ENCODE results near the gene METTL13. TPM values are rescaled to one million over a fixed set of nuclear protein-coding genes. Genes with fewer than 3 reads are reported as not detected.

Gene METTL13
- total RNA-seq, 1 experiment from 2014 or later, result 41.9 TPM

DNA sequence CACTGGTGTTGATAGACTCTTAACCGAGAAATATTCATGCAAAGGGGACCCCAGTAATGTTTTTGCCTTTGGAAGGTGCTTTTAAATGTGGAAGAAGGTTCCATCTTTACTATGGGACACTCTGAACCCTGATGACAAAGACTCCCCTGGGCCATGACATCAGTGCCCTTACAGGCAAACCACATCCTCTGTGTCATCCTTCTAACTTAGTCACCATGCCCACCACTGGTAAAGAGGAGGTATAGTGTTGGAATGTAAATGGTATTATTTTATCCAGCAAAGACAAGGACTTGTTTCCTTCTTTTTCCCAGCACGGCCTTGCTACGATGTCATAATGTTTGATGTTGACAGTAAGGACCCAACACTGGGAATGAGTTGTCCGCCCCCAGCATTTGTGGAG lies 12.6 kb downstream of the METTL13 start:
- Histone ChIP-seq H3K27ac (ENCODE audit: low read length) (no peak overlapping the region), H3K4me1 (ENCODE audit: control insufficient read depth, insufficient read depth, low read length) (no peaks in the 10 kb centered on the region), H3K36me3 (ENCODE audit: control insufficient read depth, insufficient read depth, low read length) (peaks cover 31% of the 10 kb centered on the region), H3K27me3 (ENCODE audit: control insufficient read depth, insufficient read depth, low read length) (no peaks in the 10 kb centered on the region), H3K4me3 (ENCODE audit: low read depth in 2 of 2, low read length in 2 of 2) (no peak overlapping the region), H3K9me3 (ENCODE audit: control insufficient read depth, insufficient read depth, low read depth, low read length) (no peaks in the 10 kb centered on the region)
- no peak for TF ChIP-seq REST (IDR thresholded peaks at IDR 0.05; ENCODE audit: insufficient read depth in 1 of 2, low read depth in 2 of 2, low read length in 1 of 2)
- no peak for TF ChIP-seq CTCF (IDR thresholded peaks at IDR 0.05)
- ChIA-PET POLR2A (interaction anchor here (0.6 kb wide), 1 partner anchor 183 kb away, joined by 3 read pairs; no protein-coding TSS in a partner anchor), CTCF (no interaction called here)
- no TSS peak for BruUV-seq (replicated peaks)
- ATAC-seq, result 0 out of 2 replicates have a peak, but pooled peaks have one; percentile 66
- intact Hi-C loops (cut with micrococcal nuclease; ENCODE audit: unreplicated experiment), result no loop called here
- peak; percentile 59 for DNase-seq (ENCODE audit: low read depth, low spot score)
- in situ Hi-C loops (cut with HindIII; ENCODE audit: low pct_unique_long_range_greater_than_20kb, low sequenced_read_pairs), result no loop called here

DNA sequence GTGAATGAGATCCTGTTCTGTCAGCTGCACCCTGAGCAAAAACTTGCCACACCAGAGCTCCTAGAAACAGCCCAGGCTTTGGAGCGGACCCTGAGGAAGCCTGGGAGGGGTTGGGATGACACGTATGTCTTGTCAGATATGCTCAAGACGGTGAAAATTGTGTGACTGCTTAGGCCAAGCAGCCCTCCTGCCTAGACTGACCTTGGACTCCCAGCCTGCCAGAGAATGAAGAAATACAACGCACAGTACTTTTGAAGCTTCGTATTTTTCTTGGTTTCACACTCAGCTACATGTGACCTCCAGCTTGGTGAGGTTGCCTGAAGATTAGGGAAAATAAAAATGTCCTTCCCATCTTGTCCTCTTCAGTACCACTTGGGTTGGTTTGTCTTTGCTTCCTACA lies 15.1 kb downstream of the METTL13 start:
- ATAC-seq (no peak), DNase-seq (ENCODE audit: low read depth, low spot score) (no peak)
- no peak overlapping the region for H3K27ac ChIP-seq (ENCODE audit: low read length)
- intact Hi-C loops (cut with micrococcal nuclease; ENCODE audit: unreplicated experiment) (no loop called here), in situ Hi-C loops (cut with HindIII; ENCODE audit: low pct_unique_long_range_greater_than_20kb, low sequenced_read_pairs) (no loop called here)
- ChIA-PET POLR2A (no interaction called here), CTCF (no interaction called here)
- H3K36me3 ChIP-seq (ENCODE audit: control insufficient read depth, insufficient read depth, low read length), result peaks cover 15% of the 10 kb centered on the region
- no TSS peak for BruUV-seq (replicated peaks)
- H3K27me3 ChIP-seq (ENCODE audit: control insufficient read depth, insufficient read depth, low read length), result no peaks in the 10 kb centered on the region
- no peaks in the 10 kb centered on the region for H3K9me3 ChIP-seq (ENCODE audit: control insufficient read depth, insufficient read depth, low read depth, low read length)
- TF ChIP-seq REST (IDR thresholded peaks at IDR 0.05; ENCODE audit: insufficient read depth in 1 of 2, low read depth in 2 of 2, low read length in 1 of 2) (no peak), TCF7L2 (IDR thresholded peaks at IDR 0.05; ENCODE audit: low read depth, low read length) (no peak), SIN3A (IDR thresholded peaks at IDR 0.05; ENCODE audit: borderline replicate concordance, insufficient read depth, low read depth, low read length) (no peak), POLR2AphosphoS5 (IDR thresholded peaks at IDR 0.05; ENCODE audit: low read depth, low read length) (no peak), CTCF (IDR thresholded peaks at IDR 0.05) (no peak)
- H3K4me1 ChIP-seq (ENCODE audit: control insufficient read depth, insufficient read depth, low read length), result no peaks in the 10 kb centered on the region
- no peak overlapping the region for H3K4me3 ChIP-seq (ENCODE audit: low read depth in 2 of 2, low read length in 2 of 2)

Measured in Panc1 (cell line).